ENCODE results near the gene RAPGEF6. TPM values are rescaled to one million over a fixed set of nuclear protein-coding genes. Genes with fewer than 3 reads are reported as not detected.
A peak's percentile ranks its signal among the peaks of the same experiment; 100 is the strongest.

RAPGEF6 gene
- total RNA-seq, 3 donors from 2014 or later (not counting 1 experiment from before 2014, with no cell fraction given) = 30.1 to 61.0 (median 42.1) TPM

- 73% methylated on average over 2 of the region's 4 CpGs for whole genome bisulfite sequencing (ENCODE audit: insufficient coverage)
These were observed 240.9 kb downstream of the RAPGEF6 start for GRCh38 chr5:131394128-131394527.

GRCh38 chr5:131393498-131393968 lies 241.5 kb downstream of the RAPGEF6 start:
- Histone ChIP-seq H3K27ac (ENCODE audit: low read length) (peak overlapping the region; percentile 71), H3K4me3 (ENCODE audit: low read length) (no peak overlapping the region), H3K36me3 (ENCODE audit: control insufficient read depth, insufficient read depth, low read length) (peaks cover 89% of the 10 kb centered on the region), H3K27me3 (ENCODE audit: control insufficient read depth, insufficient read depth, low read length) (no peaks in the 10 kb centered on the region), H3K4me1 (ENCODE audit: control insufficient read depth, insufficient read depth, low read length) (no peaks in the 10 kb centered on the region), H3K9me3 (ENCODE audit: control insufficient read depth, insufficient read depth, low read length) (no peaks in the 10 kb centered on the region)
- H3K9me3 Mint-ChIP-seq = no peaks in the 10 kb centered on the region
- H3K4me1 Mint-ChIP-seq = peaks cover 27 to 28% of the 10 kb centered on the region in 2 donors
- H3K27me3 Mint-ChIP-seq (ENCODE audit: low read depth in 2 of 2) = no peaks in the 10 kb centered on the region
- H3K36me3 Mint-ChIP-seq = peaks cover 29% of the 10 kb centered on the region
- DNase-seq (no peak), ATAC-seq (no peak)
- intact Hi-C loops (cut with micrococcal nuclease) = no loop called here
- TF ChIP-seq CTCF (IDR thresholded peaks at IDR 0.05) = no peak
- H3K27ac Mint-ChIP-seq = peak overlapping the region; percentile 73 to 95
- 81% methylated on average over 4 of the region's 5 CpGs for WGBS (ENCODE audit: insufficient coverage)
- H3K4me3 Mint-ChIP-seq = no peak overlapping the region

More at GRCh38 chr5:131394128-131394527, 240.9 kb downstream of the RAPGEF6 start:
- H3K9me3 ChIP-seq (ENCODE audit: control insufficient read depth, insufficient read depth, low read length) = no peaks in the 10 kb centered on the region
- peaks cover 27 to 28% of the 10 kb centered on the region in 2 donors for H3K4me1 Mint-ChIP-seq
- H3K4me3 Mint-ChIP-seq = no peak overlapping the region
- peaks cover 30% of the 10 kb centered on the region for H3K36me3 Mint-ChIP-seq
- TF ChIP-seq CTCF (IDR thresholded peaks at IDR 0.05) = no peak
- no peaks in the 10 kb centered on the region for H3K27me3 ChIP-seq (ENCODE audit: control insufficient read depth, insufficient read depth, low read length)
- H3K4me3 ChIP-seq (ENCODE audit: low read length) = no peak overlapping the region
- peak in 1 of 2 donors; percentile 90 for DNase-seq
- peaks cover 91% of the 10 kb centered on the region for H3K36me3 ChIP-seq (ENCODE audit: control insufficient read depth, insufficient read depth, low read length)
- peak; percentile 71 to 93 (median 85) for ATAC-seq
- peak overlapping the region; percentile 73 to 95 for H3K27ac Mint-ChIP-seq
- intact Hi-C loops (cut with micrococcal nuclease) = no loop called here
- no peaks in the 10 kb centered on the region for H3K27me3 Mint-ChIP-seq (ENCODE audit: low read depth in 2 of 2)
- no peaks in the 10 kb centered on the region for H3K9me3 Mint-ChIP-seq
- H3K27ac ChIP-seq (ENCODE audit: low read length) = peak overlapping the region; percentile 71
- no peaks in the 10 kb centered on the region for H3K4me1 ChIP-seq (ENCODE audit: control insufficient read depth, insufficient read depth, low read length)

- peaks cover 88% of the 10 kb centered on the region for H3K36me3 ChIP-seq (ENCODE audit: control insufficient read depth, insufficient read depth, low read length)
- ATAC-seq (no peak), DNase-seq (peak in 1 of 2 donors; percentile 55)
- no peaks in the 10 kb centered on the region for H3K9me3 ChIP-seq (ENCODE audit: control insufficient read depth, insufficient read depth, low read length)
- peak overlapping the region; percentile 73 to 95 for H3K27ac Mint-ChIP-seq
- H3K4me1 Mint-ChIP-seq = peaks cover 27 to 28% of the 10 kb centered on the region in 2 donors
- no peaks in the 10 kb centered on the region for H3K9me3 Mint-ChIP-seq
- H3K4me3 Mint-ChIP-seq = no peak overlapping the region
- no peak for TF ChIP-seq CTCF (IDR thresholded peaks at IDR 0.05)
- H3K36me3 Mint-ChIP-seq = peaks cover 24% of the 10 kb centered on the region
- peak overlapping the region; percentile 4 for H3K27ac ChIP-seq (ENCODE audit: low read length)
- H3K4me3 ChIP-seq (ENCODE audit: low read length) = no peak overlapping the region
- WGBS (ENCODE audit: insufficient coverage) = 88% methylated on average over 2 of the region's 5 CpGs
- no peaks in the 10 kb centered on the region for H3K27me3 Mint-ChIP-seq (ENCODE audit: low read depth in 2 of 2)
- no peaks in the 10 kb centered on the region for H3K4me1 ChIP-seq (ENCODE audit: control insufficient read depth, insufficient read depth, low read length)
- no peaks in the 10 kb centered on the region for H3K27me3 ChIP-seq (ENCODE audit: control insufficient read depth, insufficient read depth, low read length)
- intact Hi-C loops (cut with micrococcal nuclease) = no loop called here
These were observed 242.4 kb downstream of the RAPGEF6 start for GRCh38 chr5:131392466-131393095.
